H54 (cell line): ENCODE measurements around the gene RBM7.

Source experiments
- DNase-seq: peaks from one replicate; pipeline ENCODE4 v3.0.0; 2011; ENCODE audit warnings: low spot score, mixed read lengths; ENCODE audit not compliant: insufficient read length
- FAIRE-seq: peaks from 3 replicates; lab custom pipeline; 2011; peaks lifted over from hg19 to GRCh38; lab: Jason Lieb, UNC
- POLR2A ChIP-seq: IDR thresholded peaks from 2 replicates; pipeline ENCODE4 v1.6.1; 2011; ENCODE audit warnings: low read depth, mild to moderate bottlenecking, low read length

The RBM7 gene

GRCh38 chr11:114447444-114447843, 47.0 kb downstream of the RBM7 start:
- FAIRE-seq (no peak), DNase-seq (no peak)
- TF ChIP-seq POLR2A, result no peak

GRCh38 chr11:114447892-114448291, 47.4 kb downstream of the RBM7 start:
- no peak for FAIRE-seq
- no peak for TF ChIP-seq POLR2A
- DNase-seq, result no peak

- FAIRE-seq (no peak), DNase-seq (no peak)
- TF ChIP-seq POLR2A, result no peak
Observed at GRCh38 chr11:114448749-114449482, 48.5 kb downstream of the RBM7 start.

GRCh38 chr11:114449845-114450244, 49.4 kb downstream of the RBM7 start:
- DNase-seq, result no peak
- TF ChIP-seq POLR2A, result no peak
- no peak for FAIRE-seq

- DNase-seq (no peak), FAIRE-seq (no peak)
- TF ChIP-seq POLR2A, result no peak
Observed at GRCh38 chr11:114452399-114452798, 51.9 kb downstream of the RBM7 start.
